GM18517 (cell line): ENCODE data around the gene TM9SF2.
"Not testable (repeated sequence)": the region's sequence is repeated elsewhere in the genome, so short reads cannot be mapped to it uniquely, and the experiment has no call there.

ENCODE experiments used
- ATAC-seq: cut with Tn5 transposase; IDR thresholded peaks from one replicate; pipeline ENCODE4 v1.9.1; 2021; ENCODE audit warnings: mild to moderate bottlenecking, moderate library complexity; ENCODE audit not compliant: unreplicated experiment

The TM9SF2 gene, protein sequence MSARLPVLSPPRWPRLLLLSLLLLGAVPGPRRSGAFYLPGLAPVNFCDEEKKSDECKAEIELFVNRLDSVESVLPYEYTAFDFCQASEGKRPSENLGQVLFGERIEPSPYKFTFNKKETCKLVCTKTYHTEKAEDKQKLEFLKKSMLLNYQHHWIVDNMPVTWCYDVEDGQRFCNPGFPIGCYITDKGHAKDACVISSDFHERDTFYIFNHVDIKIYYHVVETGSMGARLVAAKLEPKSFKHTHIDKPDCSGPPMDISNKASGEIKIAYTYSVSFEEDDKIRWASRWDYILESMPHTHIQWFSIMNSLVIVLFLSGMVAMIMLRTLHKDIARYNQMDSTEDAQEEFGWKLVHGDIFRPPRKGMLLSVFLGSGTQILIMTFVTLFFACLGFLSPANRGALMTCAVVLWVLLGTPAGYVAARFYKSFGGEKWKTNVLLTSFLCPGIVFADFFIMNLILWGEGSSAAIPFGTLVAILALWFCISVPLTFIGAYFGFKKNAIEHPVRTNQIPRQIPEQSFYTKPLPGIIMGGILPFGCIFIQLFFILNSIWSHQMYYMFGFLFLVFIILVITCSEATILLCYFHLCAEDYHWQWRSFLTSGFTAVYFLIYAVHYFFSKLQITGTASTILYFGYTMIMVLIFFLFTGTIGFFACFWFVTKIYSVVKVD

DNA sequence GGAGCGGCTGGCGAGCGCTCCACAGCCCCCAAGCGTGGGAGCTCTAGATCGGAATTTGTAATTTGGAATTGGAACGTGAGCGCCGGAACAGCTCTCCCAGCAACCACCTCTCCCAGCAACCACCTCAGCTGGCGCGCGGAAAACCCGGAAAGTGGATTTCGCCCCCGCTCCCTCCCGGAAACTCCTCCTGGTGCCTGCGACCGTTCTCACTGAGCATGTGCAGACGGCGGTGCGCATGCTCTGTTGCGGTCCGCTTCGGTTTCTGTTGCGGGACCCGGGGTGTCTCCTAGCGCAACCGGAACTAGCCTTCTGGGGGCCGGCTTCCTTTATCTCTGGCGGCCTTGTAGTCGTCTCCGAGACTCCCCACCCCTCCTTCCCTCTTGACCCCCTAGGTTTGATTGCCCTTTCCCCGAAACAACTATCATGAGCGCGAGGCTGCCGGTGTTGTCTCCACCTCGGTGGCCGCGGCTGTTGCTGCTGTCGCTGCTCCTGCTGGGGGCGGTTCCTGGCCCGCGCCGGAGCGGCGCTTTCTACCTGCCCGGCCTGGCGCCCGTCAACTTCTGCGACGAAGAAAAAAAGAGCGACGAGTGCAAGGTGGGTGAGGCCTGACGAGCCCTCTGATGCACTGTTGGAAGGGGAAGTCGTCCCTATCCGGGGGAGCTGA lies at the start of gene TM9SF2:
Gene TM9SF2, plus strand, starts transcription at position 289 of the 664 bp plus-strand sequence. Its CDS starts 135 bp downstream, at position 424.
- peak; percentile 39 for ATAC-seq

DNA sequence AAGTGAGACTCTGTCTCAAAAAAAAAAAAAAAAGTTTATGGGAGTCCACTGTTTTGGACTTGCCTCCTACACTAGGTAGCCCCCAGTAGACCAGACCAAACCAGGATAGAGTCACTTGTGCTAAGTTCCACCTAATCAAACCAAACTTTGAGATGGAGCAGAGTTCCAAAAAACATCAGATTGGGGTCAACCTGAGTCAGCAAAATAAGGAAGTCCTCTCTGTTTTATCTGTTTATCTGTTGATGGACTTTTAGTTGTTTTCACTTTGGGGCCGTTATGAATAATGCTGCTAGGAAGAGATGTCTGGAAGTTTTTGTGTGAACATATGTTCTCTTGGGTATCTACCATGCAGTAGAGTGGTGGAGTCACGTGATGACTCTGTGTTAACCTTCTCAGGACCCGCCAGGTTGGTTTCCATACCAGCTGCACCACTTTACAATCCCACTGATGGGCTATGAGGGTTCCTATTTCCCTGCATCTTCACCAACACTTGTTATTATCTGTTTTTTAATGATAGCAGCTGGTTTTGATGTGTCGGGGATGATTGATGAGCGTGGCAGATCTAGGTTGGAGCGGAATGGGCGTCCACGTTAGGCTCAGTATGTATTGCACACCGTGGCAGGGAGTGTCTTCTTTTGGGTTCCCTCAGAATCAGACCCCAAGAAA lies 46.6 kb upstream of the TM9SF2 start:
- no peak for ATAC-seq

DNA sequence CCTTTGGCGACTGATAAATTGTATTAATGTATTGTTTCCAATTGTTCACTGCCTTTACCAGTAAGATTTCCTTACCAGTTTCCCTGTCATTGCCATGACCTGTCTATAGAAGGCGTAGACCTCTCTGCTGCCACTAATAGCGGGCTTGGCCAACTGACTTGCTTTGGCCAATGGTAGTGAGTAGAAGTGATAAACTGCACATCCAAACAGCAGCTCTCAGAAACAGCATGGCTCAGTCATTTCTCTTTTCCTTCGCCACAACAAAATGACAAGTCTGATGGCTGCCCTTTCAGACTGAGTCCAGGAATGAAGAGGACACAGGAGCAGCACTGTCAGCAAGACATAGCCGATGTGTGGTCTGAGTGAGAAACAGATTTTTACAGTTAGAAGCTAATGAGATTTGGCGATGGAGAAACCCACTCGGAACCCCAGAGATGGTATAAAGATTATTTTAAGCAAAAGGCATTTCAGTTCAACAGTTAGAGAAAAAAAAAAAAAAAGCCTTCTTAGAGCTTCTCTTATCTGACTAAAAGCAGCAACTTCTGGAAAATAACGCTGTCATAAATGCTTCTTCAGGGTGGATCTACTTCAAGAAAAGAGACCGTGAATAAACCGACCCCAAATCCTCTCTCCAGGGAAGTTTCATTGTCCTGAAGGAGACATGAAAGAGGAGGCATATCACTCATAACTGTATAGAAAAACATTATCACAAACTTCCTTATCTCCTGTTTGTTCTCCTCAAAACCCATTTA lies 42.0 kb upstream of the TM9SF2 start:
- ATAC-seq = no peak

DNA sequence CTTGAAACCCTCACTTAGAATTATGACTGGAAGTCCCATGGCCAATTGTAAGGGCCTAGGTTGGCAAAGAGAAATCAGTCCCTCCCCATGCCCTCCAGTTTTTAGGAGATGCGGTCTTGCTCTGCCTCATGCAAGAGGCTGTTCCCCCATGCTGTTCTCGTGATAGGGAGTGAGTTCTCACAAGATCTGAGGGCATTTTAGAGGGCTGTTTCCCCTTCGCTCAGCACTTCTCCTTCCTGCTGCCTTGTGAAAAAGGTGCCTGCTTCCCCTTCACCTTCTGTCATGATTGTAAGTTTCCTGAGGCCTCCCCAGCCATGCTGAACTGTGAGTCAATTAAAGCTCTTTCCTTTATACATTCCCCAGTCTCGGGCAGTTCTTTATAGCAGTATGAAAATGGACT lies 40.5 kb upstream of the TM9SF2 start:
- ATAC-seq = not testable (repeated sequence)

DNA sequence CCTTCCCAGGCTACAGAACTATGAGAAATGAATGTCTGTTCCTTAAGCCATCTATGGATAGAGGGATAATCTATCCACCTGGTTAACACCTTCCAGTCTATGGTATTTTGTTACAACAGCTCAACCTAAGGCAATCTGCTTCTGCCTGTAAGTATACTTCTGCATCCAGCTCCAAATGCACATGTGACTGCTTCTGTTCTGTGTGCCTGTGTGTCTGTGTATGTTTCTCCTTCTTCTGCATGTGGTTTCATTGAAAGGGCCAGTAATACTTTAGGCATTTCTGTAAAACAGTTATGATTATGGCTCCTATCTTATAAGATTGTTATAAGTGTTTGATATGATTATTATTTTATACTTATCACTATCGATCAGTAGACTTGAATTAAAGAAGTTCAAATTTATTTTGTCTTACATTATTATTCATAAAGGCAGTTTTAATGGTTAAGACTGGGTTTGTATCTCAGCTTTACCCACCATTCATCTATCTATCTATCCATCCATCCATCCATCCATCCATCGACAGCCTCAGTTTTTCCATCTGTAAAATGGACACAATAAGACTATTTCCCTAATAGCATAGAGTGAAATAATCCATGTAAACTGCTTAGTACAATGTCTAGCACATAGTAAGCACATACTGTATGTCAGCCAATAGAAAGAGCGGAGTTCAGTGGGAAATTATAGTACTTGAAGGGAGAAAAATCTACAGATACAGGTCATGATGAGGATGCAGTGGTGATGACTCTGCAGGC lies 37.5 kb upstream of the TM9SF2 start:
- ATAC-seq = no peak

DNA sequence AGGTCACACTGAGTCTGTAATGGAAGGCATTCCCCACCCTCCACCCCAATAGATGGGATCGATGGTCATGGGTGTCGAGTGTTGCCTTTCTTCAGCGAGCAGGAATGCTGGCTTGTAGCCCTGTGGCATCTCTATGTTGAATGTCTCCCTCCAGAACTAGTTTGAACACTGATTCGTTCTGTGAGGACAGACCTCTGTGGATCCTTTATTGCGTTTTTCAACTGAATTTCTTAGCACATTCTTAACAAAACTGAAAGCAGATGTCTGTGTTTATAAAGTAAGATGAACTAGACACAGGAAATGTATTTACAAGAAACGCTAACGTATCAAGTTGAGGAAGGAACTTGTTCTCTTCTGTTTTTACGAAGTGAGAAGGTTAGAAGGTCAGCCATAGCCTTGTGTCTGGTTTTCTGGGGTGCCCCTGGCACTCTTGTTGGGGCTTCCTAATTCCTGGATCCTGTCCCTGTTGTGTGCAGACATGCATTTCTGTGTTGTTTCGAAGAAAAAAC lies 36.8 kb upstream of the TM9SF2 start:
- no peak for ATAC-seq

DNA sequence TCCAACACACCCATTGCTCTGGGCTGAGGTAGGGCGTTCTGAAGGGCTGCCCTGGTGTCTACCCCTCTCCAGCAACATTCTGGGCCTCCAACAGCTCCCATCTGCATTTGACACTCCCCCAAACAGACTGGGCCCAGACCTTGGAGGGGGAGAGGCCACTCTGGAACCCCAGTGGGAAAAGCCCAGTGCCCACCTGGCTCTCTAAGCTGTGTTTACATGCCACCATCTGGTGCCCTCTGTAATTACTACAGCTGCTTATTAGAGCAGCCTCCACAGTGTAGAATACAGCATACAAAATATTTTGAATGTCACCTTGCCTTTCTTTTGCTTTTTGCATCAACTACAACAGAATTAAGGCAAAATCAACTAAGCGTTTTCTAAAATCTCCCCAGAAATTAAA lies 35.8 kb upstream of the TM9SF2 start:
- no peak for ATAC-seq

DNA sequence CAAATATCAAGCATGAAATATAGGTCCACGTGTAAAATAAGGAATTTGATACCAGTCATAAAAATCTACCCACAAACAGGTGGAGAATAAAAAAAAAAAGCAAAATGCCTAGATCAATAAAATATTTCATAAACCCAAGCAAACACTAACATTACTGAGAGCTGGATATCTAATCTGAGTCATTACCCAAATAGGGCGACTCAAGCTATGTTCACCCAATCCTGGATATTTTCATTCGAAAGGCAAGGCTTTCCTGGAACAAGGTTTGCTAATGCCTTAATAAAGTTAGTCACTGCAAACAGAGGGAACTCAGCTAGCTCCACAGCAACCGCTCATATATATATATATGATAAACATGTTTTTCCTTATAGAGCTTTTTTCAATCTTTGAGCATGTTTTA lies 33.5 kb upstream of the TM9SF2 start:
- ATAC-seq = no peak

DNA sequence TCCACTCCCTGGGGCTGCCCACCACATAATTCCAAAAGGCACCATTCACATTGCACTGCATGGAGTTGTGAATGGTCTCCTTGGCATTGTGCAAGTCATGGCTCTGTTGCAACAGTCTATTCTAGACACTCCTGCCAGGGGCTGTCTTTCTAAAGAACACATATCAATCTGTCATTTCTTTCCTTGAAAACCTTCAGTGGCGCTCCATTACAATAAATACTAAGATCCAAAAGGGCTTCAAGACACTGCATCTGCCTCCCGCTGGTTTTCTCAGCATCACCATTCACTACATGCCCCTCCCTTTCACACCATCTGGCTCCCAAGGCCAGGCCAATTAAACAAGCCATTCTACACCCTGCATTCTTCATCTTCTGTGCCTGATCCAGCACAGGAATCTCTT lies 32.2 kb upstream of the TM9SF2 start:
- no peak for ATAC-seq

DNA sequence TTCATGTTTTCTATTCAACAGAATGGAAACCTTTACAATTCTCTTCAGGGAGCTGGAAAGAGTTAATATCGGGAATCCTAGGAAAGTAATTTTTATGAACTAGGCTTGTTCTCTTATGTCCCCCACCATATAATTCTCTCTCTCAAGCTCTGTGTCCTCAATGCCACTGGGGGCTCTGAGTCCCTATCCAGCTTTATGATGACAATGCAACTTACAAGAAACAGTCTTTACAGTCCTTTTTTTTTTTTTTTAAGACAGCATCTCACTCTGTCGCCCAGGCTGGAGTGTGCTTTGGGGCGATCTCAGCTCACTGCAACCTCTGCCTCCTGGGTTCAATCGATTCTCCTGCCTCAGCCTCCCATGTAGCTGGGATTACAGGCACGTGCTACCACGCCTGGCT lies 31.2 kb upstream of the TM9SF2 start:
- ATAC-seq = no peak

DNA sequence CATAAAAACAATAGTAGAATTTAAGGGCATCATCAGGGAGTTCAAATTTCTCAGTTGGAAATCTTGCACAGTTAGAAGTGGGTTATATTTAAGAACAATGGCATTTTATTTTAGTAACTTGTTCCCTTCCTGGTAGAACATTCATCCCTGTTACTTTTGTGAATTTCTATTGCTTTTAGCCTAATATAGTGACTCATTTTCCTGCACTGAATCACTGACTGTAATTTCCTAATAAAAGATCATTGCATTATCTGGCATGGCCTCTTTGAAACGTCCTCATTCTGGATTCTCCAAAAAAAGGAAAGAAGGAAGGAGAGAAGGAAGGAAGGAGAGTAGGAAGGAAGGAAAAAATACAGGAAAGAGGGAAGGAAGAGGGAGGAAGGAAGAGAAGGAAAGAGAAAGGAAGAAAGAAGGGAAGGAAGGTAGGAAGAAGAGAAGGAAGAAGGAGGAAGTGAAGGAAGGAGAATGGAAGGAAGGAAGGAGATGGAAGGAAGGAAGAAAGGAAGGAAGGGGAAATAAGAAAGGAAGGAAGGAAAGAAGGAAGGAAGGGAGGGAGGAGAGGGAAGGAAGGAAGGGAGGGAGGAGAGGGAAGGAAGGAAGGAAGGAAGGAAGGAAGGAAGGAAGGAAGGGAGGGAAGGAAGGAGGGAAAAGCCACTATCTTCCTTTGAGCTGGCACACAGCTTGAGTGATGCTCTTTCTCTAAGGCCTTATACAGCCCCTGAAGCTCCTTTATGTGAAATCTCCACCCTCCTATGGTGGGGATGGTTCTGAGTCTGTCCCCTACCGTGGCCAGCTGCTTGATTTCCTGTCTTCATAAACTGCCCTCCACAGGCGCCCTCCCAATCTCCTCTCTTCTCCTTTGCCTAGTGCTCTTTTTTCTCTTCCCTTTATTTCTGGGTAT lies 29.8 kb upstream of the TM9SF2 start:
- no peak for ATAC-seq

DNA sequence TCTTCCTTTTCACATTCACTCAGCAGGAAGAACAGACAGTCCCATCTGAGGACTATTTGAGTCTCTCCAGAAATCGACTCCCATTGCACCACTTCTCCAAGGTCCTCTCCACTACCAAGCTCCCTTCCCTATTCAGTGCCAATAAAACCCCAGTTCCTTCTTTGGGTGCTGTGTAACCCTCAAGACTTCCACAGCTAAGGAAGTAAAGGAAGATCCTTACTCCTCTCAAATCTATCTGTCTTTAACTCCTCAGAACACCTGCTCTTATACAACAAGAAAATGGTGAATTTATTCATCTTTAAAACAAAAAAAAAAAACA lies 29.2 kb upstream of the TM9SF2 start:
- no peak for ATAC-seq

DNA sequence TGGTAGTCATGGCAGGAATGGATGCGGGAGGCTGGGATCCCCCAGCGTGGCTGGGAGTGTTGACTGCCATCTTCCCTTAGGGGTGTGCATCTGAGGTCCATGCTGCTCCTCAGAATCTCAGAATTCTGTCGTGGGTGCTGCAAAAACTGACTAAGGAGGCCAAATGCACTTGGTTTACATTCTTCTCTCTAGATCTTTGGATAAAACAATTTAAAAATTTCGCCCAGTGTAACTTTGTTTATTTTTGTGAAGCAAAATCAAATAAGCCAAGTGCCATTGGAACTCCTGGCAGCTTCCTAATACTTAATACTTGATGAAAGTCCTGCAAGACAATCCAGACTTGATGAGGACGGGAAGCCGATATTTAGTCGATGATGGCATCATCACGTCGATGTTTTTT lies 27.8 kb upstream of the TM9SF2 start:
- no peak for ATAC-seq

DNA sequence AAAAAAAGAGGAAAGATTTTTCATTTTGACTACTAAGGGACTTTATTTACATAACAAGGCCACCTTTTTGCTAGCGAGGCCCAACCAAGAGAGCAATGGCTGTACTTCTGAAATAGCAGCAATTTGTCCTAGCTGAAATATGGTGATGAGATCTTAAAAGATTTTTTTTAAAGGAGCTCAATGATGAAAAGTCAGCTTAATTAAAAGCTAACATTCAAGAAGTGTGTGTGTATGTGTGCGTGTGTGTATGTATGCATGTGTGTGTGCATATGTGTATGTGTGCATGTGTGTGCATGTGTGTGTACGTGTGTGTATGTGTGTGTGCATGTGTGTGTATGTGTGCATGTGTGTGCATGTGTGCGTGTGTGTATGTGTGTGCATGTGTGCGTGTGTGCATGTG lies 24.6 kb upstream of the TM9SF2 start:
- ATAC-seq = no peak

DNA sequence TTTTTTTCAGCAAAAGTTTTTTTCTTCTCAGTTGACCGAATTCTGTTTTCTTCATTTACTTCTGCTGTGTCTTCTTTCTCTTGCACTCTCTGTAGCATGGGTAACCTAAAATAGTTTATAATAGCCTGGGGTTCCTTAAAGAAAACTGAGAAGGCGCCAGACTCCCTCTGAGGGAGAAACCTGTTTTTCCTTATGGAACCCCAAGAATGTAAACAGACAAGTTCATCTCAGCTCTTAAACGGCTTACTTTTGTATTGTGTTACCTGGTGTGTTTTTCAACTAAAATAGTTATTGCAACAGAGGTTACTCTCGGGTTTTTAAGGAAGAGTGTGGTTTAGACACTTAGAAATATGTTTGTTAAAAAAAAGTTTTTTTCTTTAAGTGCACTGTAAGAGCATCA lies 23.8 kb upstream of the TM9SF2 start:
- ATAC-seq = no peak

DNA sequence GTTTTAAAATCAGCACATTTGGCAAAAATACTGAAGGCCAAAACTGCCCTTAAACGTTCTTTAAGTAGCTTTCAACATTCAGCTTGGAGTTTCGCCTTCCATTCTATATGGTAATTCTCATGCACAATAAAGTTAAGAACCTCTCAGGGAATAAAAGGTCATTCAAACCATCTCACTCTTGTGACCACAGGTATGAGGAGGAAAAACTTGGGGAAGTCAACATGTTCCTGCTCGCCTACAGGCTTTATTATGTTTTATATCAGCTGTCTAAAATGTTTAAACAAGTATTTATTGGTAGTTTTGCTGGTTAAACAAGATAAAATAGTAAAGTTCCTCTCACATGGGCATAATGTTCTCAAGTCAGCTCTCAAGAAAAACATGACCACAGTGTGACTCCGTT lies 19.9 kb upstream of the TM9SF2 start:
- ATAC-seq = no peak

DNA sequence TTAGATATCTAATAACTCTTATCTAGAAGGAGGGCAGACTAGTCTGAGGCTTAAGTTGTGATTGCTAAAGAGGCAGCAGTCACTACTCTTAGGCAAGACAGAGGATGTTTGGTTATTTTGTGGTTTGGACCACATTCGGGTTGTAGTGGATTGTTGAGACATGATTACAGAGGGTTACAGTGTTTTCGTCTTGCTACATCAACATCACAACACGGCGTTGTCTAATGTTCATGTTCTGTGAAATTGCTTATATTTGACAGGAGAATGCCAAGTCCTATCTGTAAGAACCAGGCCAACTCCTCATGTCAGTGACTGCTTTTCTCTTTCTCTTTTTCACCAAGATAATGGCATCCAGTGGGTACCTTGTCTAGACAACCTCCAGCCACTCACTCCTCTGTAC lies 16.8 kb upstream of the TM9SF2 start:
- no peak for ATAC-seq

DNA sequence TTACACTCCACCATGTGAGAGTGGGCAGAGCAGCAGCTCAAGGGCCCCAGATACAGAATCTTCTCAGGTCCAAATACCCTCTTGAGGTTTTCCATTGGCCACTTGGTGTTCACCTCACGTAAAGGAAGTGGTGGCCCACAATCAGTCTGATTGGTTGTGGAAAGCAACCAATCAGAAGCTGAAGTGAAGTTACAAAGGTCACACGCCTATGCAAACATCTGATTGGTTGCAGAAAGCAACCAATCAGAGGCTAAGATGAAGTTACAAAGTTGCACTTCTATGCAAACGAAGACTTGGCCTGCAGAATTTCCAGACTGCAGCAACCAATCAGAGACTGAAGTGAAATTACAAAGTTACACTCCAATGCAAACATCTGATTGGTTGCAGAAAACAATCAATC lies 14.3 kb upstream of the TM9SF2 start:
- ATAC-seq = no peak

DNA sequence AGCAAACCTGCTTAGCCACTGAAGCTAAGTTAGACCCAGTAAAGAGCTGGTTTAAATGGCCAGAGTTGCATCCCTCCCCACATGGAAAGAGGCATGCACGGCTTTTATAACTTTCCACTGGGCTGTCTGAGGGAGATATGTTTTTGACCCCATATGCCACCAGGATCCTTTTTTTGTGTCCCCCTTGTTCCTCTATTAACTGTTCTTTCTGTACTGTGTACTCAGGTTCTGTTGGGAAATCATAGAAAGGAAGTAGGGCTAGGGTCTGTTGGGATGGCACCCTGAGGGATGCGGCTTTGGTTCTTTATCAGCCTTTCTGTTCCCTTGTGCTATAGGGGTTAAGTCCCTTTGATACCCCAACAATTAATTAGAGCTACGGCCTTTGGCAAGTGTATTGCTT lies 12.2 kb upstream of the TM9SF2 start:
- no peak for ATAC-seq
